Body of pancreas (tissue), 4 donors: ENCODE results near the gene TSPAN32. TPM values are rescaled to one million over a fixed set of nuclear protein-coding genes. Genes with fewer than 3 reads are reported as not detected.
A peak's percentile ranks its signal among the peaks of the same experiment; 100 is the strongest.

Experiments used
- ATAC-seq: fragments of 150-250 bp; one replicate; pipeline ENCODE4 v1.9.1; 2016
- DNase-seq, 4 donors: peaks; one replicate each; pipeline ENCODE4 v3.0.0-alpha.2; 2019
- H3K27ac ChIP-seq, 4 donors: fragments of 200-600 bp; sonication (generic); 1 replicate in 3 of 4; 2 replicates in 1 of 4; pipeline versions ENCODE4 v1.5.1 to v1.6.1; 2016 to 2019; ENCODE audit warnings: mild to moderate bottlenecking in 1 of 4, mixed read lengths in 1 of 4, moderate library complexity in 1 of 4
- H3K27me3 ChIP-seq, 2 donors: fragments of 200-600 bp; sonication (generic); one replicate each; pipeline ENCODE4 v1.6.0; 2016; ENCODE audit warnings: mild to moderate bottlenecking in 1 of 2
- H3K36me3 ChIP-seq, 2 donors: fragments of 200-600 bp; sonication (generic); replicated peaks in 1 of 2; 2 replicates each; pipeline ENCODE4 v1.5.1; 2016; ENCODE audit warnings: low read depth in 2 of 2; ENCODE audit not compliant: insufficient read depth in 1 of 2
- H3K4me1 ChIP-seq: fragments of 200-600 bp; sonication (generic); one replicate; pipeline ENCODE4 v1.6.0; 2016
- H3K4me3 ChIP-seq, 2 donors: fragments of 200-600 bp; sonication (generic); 1 replicate in 1 of 2; 2 replicates in 1 of 2; pipeline ENCODE4 v1.5.1; 2016 to 2019
- H3K9me3 ChIP-seq, 3 donors: fragments of 200-600 bp; sonication (generic); 1 replicate in 2 of 3; 2 replicates in 1 of 3; pipeline ENCODE4 v1.5.1; 2016
- CTCF ChIP-seq, 7 experiments: fragments of 450-650 bp in 4 of 7; fragments of 200-600 bp in 3 of 7; sonication (generic) in 3 of 7; IDR thresholded peaks; one replicate each; pipeline ENCODE4 v1.5.1; 2016 to 2019; ENCODE audit warnings: antibody characterized with exemption in 7 of 7
- POLR2A ChIP-seq, 3 donors: fragments of 450-650 bp; IDR thresholded peaks; one replicate each; pipeline ENCODE4 v1.6.1; 2016; ENCODE audit warnings: antibody characterized with exemption in 3 of 3, mild to moderate bottlenecking in 2 of 3
- WGBS, 2 donors: methylation state at CpG; one replicate each; pipeline ENCODE4 v1.1.5; 2017; 5-methylcytosine and 5-hydroxymethylcytosine counted together
- intact Hi-C: fragments of 100-400 bp; cut with DNase I; formaldehyde crosslinking; loops from one replicate; pipeline ENCODE4 v1.15.1; 2023
- total RNA-seq, 2 donors: library from RNA; depleted of rRNA; stranded (reverse); fragments of >200 nt; gene quantifications; one replicate each; pipeline ENCODE4 v1.1.0, GENCODE V29; 2016

TSPAN32 gene
- total RNA-seq, 2 donors from 2014 or later, result 5.9 TPM; not detected in 1

- Histone ChIP-seq H3K4me3 (no peak overlapping the region), H3K27me3 (no peaks in the 10 kb centered on the region), H3K27ac (no peak overlapping the region), H3K4me1 (no peaks in the 10 kb centered on the region), H3K36me3 (no peaks in the 10 kb centered on the region), H3K9me3 (no peaks in the 10 kb centered on the region)
- 74 to 81% methylated on average over 3 of the region's 3 CpGs for WGBS, 2 donors
- ATAC-seq, result no peak
- no peak for DNase-seq
- no peak for TF ChIP-seq POLR2A (IDR thresholded peaks at IDR 0.05)
- no peak for TF ChIP-seq CTCF (IDR thresholded peaks at IDR 0.05)
- intact Hi-C loops, result no loop called here
Measured at GRCh38 chr11:2342557-2342956, 40.7 kb downstream of the TSPAN32 start.

- Histone ChIP-seq H3K27me3 (no peaks in the 10 kb centered on the region), H3K4me3 (no peak overlapping the region), H3K9me3 (no peaks in the 10 kb centered on the region), H3K27ac (no peak overlapping the region), H3K36me3 (no peaks in the 10 kb centered on the region), H3K4me1 (no peaks in the 10 kb centered on the region)
- TF ChIP-seq POLR2A (IDR thresholded peaks at IDR 0.05) (no peak), CTCF (IDR thresholded peaks at IDR 0.05) (no peak)
- peak in 2 of 4 donors; percentile 21 to 28 for DNase-seq
- 51 to 56% methylated on average over 5 of the region's 5 CpGs for WGBS, 2 donors
- intact Hi-C loops, result no loop called here
- ATAC-seq, result peak; percentile 48
Measured at GRCh38 chr11:2342981-2343380, 41.2 kb downstream of the TSPAN32 start.

DNA sequence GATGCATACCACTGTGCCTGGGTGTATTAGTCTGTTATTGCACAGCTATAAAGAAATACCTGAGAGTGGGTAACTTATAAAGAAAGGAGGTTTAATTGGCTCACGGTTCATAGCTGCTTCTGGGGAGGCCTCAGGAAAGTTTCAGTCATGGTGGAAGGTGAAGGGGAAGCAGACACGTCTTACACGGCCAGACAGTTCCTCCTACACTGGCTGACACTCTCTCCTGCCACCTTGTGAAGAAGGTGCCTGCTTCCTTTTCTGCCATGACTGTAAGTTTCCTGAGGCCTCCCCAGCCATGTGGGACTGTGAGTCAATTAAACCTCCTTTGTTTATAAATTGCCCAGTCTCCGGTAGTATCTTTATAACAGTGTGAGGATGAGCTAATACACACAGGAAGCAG, 41.7 kb downstream of the TSPAN32 start:
- ATAC-seq (no peak), DNase-seq (no peak)
- no peaks in the 10 kb centered on the region for H3K27me3 ChIP-seq
- no peaks in the 10 kb centered on the region for H3K4me1 ChIP-seq
- H3K27ac ChIP-seq, result no peak overlapping the region
- WGBS, 2 donors, result 78 to 80% methylated on average over 4 of the region's 4 CpGs
- no peak overlapping the region for H3K4me3 ChIP-seq
- H3K9me3 ChIP-seq, result no peaks in the 10 kb centered on the region
- H3K36me3 ChIP-seq, result no peaks in the 10 kb centered on the region
- TF ChIP-seq CTCF (IDR thresholded peaks at IDR 0.05) (no peak), POLR2A (IDR thresholded peaks at IDR 0.05) (no peak)
- intact Hi-C loops, result no loop called here

GRCh38 chr11:2345050-2345449, 43.2 kb downstream of the TSPAN32 start:
- H3K4me1 ChIP-seq, result no peaks in the 10 kb centered on the region
- DNase-seq (no peak), ATAC-seq (no peak)
- no peaks in the 10 kb centered on the region for H3K9me3 ChIP-seq
- intact Hi-C loops, result no loop called here
- H3K27ac ChIP-seq, result no peak overlapping the region
- no peak for TF ChIP-seq POLR2A (IDR thresholded peaks at IDR 0.05)
- TF ChIP-seq CTCF (IDR thresholded peaks at IDR 0.05), result no peak
- no peaks in the 10 kb centered on the region for H3K36me3 ChIP-seq
- H3K27me3 ChIP-seq, result no peaks in the 10 kb centered on the region
- H3K4me3 ChIP-seq, result no peak overlapping the region
- WGBS, 2 donors, result 79 to 86% methylated on average over 2 of the region's 2 CpGs

DNA sequence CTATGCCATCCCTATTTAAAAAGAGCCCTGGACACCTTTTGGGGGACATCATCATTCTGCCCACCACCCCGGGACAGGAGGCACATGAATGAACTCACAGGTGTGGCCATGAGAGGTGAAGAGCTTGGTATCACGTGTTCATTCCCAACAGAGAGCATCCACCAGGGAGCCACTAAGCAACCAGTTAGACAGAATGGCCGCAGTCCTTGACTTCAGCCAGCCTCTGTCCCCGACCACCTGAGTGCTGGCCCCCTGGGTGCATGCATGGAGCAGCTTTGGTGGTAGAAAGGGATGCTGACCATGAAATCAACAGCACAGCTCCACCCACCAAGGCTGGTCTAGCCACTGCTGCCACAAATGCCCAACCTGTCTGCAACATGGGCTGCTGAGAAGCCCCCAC, 44.2 kb downstream of the TSPAN32 start:
- DNase-seq (no peak), ATAC-seq (no peak)
- no peaks in the 10 kb centered on the region for H3K36me3 ChIP-seq
- WGBS, 2 donors, result 84% methylated on average over 4 of the region's 4 CpGs; no CpG with 5 or more reads in 1 of the 2 donors
- H3K27ac ChIP-seq, result no peak overlapping the region
- intact Hi-C loops, result no loop called here
- no peak for TF ChIP-seq CTCF (IDR thresholded peaks at IDR 0.05)
- TF ChIP-seq POLR2A (IDR thresholded peaks at IDR 0.05), result no peak
- H3K9me3 ChIP-seq, result no peaks in the 10 kb centered on the region
- H3K4me1 ChIP-seq, result no peaks in the 10 kb centered on the region
- H3K4me3 ChIP-seq, result no peak overlapping the region
- H3K27me3 ChIP-seq, result no peaks in the 10 kb centered on the region
